ENCODE measurements around the gene CHD6.

GRCh38 chr20:41526327-41526726 lies 91.8 kb downstream of the CHD6 start:
- TF ChIP-seq CTCF (IDR thresholded peaks at IDR 0.05) (no peak), POLR2A (IDR thresholded peaks at IDR 0.05) (no peak)

All from right lobe of liver (tissue), 4 donors.